Measurements from ENCODE around the gene SNRPD2.
"Not testable (repeated sequence)": the region's sequence is repeated elsewhere in the genome, so short reads cannot be mapped to it uniquely, and the experiment has no call there.

SNRPD2 gene

GRCh38 chr19:45691516-45692186, at the start of gene SNRPD2:
Gene SNRPD2, minus strand, starts transcription at chr19:45691953. Its CDS starts 65 bp downstream, at chr19:45691888.
- DNase-seq = peak; percentile 92

- DNase-seq = no peak
Observed at GRCh38 chr19:45739498-45740439, 48.0 kb upstream of the SNRPD2 start.

- DNase-seq = no peak
Observed at GRCh38 chr19:45733160-45733810, 41.5 kb upstream of the SNRPD2 start, which contains the start of gene MEIOSIN. Gene MEIOSIN, plus strand, starts transcription at chr19:45733439. Its CDS starts 1,938 bp downstream, at chr19:45735377.

GRCh38 chr19:45730368-45731288, 38.9 kb upstream of the SNRPD2 start, which contains the start of gene FBXO46:
Gene FBXO46, minus strand, starts transcription at chr19:45730896. Its CDS starts 17,401 bp downstream, at chr19:45713495.
- DNase-seq = peak; percentile 86

GRCh38 chr19:45729800-45730290, 38.1 kb upstream of the SNRPD2 start:
- no peak for DNase-seq

GRCh38 chr19:45728683-45729082, 36.9 kb upstream of the SNRPD2 start:
- not testable (repeated sequence) for DNase-seq

- DNase-seq = not testable (repeated sequence)
Observed at GRCh38 chr19:45720065-45720464, 28.3 kb upstream of the SNRPD2 start.

- no peak for DNase-seq
Observed at GRCh38 chr19:45717983-45718650, 26.4 kb upstream of the SNRPD2 start.

- DNase-seq = peak; percentile 94
Observed at GRCh38 chr19:45717131-45717982, 25.6 kb upstream of the SNRPD2 start.

GRCh38 chr19:45716359-45717130, 24.8 kb upstream of the SNRPD2 start:
- no peak for DNase-seq

- no peak for DNase-seq
Observed at GRCh38 chr19:45715139-45715538, 23.4 kb upstream of the SNRPD2 start.

GRCh38 chr19:45713141-45713540, 21.4 kb upstream of the SNRPD2 start:
- DNase-seq = no peak

- DNase-seq = no peak
Observed at GRCh38 chr19:45712699-45713067, 20.9 kb upstream of the SNRPD2 start.

- DNase-seq = no peak
Observed at GRCh38 chr19:45711851-45712698, 20.3 kb upstream of the SNRPD2 start.

GRCh38 chr19:45710356-45711130, 18.8 kb upstream of the SNRPD2 start:
- no peak for DNase-seq

- DNase-seq = no peak
Observed at GRCh38 chr19:45705710-45706415, 14.1 kb upstream of the SNRPD2 start.

- DNase-seq = no peak
Observed at GRCh38 chr19:45705115-45705514, 13.4 kb upstream of the SNRPD2 start.
